GM08714 (cell line): Measurements from ENCODE around the gene PIP5K1B.

ENCODE experiments used
- H3K4me3 ChIP-seq: fragments of 200-500 bp; sonication (Bioruptor generic); 2 replicates; pipeline ENCODE4 v1.5.1; 2014; ENCODE audit warnings: mild to moderate bottlenecking, low read length, inconsistent platforms
- ZNF274 ChIP-seq: IDR thresholded peaks from 2 replicates; pipeline ENCODE4 v1.6.1; 2012; ENCODE audit warnings: mild to moderate bottlenecking, low read depth, low read length

PIP5K1B gene

DNA sequence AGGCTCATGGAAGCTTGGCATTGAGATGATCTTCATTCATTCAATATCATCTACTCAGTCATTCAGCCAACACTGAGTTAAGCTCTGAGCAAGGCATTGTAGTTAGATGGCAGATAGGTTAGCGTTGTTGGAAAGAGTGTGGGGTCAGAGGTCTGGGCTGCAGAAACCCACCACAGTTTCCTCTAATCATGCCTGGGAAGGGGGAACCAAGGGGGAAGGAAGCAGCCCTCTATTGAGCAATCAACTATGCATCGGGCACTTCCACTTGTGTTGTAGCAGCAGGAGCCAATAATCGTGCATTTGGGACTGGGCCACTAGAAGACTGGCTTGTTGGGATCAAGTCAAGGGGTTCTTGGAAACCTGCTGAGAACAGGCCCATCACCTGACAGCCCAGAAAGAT, 139.1 kb downstream of the PIP5K1B start:
- no peak for TF ChIP-seq ZNF274
- no peak overlapping the region; the same call in 1 of the 2 replicates for H3K4me3 ChIP-seq

DNA sequence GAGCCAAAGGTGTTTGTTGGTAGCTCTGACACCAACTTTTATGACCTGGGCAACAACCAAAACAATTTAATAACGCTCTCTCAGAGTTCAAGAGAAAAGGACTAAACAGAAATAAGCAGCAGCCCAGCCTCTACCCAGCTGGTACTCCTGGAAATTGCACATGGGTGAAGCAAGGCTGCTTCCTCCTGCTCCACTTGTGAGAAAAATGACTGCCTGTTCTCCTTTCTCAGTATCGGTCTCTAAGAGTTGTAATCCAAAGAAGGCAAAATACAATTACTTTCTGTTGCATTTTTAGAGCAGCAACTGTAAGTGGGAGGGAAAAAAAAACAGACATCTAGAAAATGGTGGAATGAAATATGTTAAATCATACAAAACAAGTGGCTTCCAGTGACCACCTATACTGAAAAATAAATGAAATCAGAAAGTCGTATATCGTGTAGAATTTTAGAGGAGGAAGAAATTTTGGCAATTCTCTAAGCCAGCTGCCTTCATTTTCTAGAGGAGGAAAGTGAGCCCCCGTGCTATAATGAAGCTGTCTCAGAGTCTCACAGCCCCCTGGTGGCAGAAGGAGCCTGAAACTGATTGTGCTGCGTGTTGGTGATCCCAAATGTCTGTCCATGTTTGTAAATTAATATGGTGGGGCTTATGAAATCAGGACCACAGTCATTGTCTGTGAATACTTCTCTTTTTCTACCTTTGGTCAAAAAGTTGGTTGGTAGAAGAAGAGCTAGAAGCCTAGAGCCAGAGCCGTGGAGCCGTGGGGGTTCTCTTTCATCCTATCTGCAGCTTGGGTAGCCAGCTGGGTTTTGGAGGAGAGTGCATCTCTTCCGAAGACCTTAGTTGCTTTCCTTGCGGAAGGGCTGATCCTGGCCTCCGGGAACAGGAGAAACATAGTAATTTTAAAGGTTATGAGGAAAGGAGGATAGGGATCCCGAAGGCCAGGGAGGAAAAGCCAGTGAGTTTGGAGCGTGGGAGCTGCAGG, 139.9 kb downstream of the PIP5K1B start:
- TF ChIP-seq ZNF274 = no peak
- H3K4me3 ChIP-seq = no peak overlapping the region; the same call in 1 of the 2 replicates

DNA sequence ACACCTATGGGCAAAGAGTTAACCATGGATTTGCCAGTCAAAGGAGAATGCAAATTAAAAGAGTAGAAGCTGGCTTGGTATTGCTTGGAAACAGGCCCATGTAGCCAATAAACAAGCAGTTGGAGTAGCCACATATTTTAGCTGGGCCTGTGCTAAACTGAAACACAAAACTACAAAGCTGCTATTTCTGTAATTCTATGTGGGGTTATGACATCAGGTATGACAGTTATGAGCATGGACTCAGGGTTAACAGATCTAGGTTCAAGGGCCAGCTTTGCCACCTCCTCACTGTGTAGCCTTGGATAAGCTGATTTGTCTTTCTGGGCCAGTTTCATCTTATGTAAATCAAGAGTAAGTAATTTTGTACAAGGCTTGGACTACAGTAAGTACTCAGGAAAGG, 142.7 kb downstream of the PIP5K1B start:
- no peak for TF ChIP-seq ZNF274
- H3K4me3 ChIP-seq = no peak overlapping the region

DNA sequence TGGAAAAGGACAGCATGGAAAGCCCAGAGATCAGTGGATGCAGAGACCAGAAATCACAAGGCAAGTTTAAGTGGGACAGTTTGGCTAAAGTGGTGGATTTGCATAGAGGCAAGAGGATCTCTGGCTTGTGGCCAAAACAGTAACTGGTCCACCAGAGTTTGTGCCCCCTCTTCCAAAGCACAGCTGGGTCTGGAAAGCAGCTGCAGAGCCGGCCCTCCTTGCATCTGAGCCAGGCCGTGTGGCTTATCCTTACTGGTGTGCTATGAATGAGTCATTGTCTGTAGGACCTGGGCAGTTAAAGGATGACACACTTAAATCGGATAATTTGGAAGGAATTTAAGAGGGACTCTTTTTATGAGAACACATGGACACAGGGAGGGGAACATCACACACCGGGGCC, 146.6 kb downstream of the PIP5K1B start:
- no peak for TF ChIP-seq ZNF274
- H3K4me3 ChIP-seq = no peak overlapping the region

DNA sequence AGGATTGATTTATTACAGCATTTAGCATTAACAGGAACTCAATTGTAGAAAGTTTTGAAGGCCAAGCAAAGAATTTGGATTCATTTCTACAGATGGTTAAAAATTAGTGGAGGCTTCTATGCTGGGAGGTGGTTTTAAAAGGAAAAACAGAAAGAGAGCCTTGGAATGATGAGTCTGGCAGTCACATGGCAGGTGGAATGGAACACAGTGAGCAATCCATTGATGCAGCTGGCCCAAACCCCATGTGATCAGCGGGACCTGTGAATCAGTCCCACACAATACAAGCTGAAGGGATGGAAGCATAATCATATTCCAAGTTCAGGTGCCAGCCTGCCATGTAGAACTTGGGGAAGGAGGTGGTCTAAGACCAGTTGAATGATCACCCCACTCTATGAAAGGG, 147.9 kb downstream of the PIP5K1B start:
- H3K4me3 ChIP-seq = no peak overlapping the region
- TF ChIP-seq ZNF274 = no peak

DNA sequence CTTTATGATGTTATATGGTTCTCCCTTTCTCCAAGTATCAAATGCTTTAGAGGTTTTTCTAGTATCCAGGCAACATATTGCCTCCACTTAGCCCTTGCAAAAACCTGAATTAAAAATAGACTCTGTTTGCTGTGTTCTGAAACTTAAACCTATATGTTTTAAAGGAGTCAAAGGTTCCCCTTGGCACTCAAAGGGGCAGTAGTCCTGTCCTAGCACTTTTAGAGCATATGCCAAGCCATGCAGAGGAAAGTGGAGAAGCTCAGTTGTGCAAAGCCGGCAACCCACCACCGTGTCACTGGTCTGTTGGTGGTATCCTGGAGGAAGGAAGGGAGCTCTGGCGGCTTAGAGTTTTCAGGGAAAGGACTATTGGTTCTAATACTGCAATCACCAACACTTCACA, 154.3 kb downstream of the PIP5K1B start:
- no peak for TF ChIP-seq ZNF274
- no peak overlapping the region for H3K4me3 ChIP-seq

DNA sequence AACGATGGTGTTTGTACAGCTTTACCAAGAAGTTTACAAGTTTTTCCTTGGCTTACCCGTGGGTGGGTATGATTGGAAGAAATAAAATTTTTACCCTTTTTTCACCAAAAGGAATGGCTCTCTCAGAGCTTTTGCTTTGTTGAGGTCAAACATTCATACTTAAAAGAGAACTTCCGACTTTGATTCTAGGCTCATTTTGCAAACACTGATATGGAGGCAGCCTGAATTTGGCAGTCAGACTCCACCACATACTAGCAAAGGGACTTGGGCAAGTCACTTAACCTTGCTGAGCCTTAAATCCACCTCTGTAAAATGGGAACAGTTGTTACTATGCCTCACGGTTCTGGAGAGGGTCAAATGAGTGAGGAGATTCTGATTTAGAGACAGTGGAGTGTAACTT, 155.4 kb downstream of the PIP5K1B start:
- H3K4me3 ChIP-seq = no peak overlapping the region

DNA sequence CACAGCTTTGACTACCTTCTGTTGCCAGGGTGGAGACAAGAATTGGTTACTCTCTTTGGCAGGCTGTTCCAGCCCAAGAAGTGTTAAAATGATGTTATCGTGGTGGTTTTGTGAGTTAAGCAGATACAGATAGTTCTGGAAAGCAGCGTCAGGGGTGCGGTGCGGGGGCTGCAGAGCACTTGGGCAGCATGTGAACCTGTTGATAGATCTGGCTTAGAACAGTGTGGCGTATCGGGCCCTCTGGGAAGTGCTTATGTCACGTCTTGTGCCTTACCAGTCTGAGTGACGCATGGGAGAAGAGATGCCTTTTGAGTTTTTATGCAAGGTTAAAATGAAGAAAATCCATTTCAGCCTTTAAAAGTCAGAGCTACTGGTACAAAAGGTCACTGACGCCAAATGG, 156.4 kb downstream of the PIP5K1B start:
- H3K4me3 ChIP-seq = no peak overlapping the region
- TF ChIP-seq ZNF274 = no peak

More for the DNA sequence above, 155.4 kb downstream of the PIP5K1B start:
- no peak for TF ChIP-seq ZNF274

DNA sequence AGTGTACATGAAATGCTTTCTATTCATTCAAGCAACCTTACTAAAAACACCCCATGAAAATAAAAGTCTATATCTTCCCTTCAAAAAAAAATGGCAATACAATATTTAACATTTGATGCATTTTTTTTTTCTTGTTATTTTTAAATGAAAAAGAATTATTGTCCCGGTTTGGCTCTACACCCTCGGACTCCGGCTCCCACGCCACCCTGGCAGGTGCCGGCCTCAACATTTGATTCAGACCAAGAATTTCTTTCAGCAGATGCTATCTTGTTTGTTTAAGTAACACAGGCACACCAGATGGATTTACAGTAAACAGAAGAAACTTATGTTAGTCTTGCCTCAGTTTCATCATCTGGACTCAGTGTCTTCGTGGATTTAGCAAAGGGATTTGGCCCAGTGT, 162.0 kb downstream of the PIP5K1B start:
- TF ChIP-seq ZNF274 = no peak
- no peak overlapping the region for H3K4me3 ChIP-seq

DNA sequence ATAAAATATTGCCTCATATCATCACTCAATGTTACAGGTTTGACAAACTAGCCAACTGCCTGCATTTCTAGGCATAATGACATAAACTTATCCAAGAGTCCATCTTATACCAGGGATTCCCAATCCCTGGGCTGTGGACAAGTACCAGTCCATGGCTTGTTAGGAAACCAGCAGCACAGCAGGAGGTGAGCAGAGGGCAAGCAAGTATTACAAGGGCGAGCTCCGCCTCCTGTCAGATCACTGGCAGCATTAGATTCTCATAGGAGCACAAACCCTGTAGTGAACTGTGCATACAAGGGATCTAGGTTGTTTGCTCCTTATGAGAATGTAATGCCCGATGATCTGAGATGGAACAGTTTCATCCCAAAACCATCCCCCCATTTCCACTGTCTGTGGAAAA, 164.0 kb downstream of the PIP5K1B start:
- no peak for TF ChIP-seq ZNF274
- H3K4me3 ChIP-seq = no peak overlapping the region

DNA sequence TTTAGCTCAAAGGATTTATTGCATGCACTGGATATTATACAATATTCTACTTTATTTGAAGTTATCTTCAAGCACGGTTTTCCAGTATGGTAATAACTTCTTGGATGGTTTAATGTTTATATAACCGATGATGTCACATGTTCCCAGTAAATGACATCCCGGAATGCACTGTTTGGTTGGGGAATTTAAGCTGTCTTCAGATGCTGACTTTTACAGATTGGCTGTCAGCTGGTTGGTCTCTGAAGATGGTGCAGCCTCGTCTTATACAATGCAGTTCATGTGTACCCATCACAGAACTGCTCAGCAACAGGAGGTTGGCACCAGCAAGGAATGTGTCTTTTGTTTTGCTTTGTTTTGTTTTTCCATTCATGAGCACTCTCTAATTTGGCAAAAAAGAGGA, 165.0 kb downstream of the PIP5K1B start:
- no peak for TF ChIP-seq ZNF274
- no peak overlapping the region for H3K4me3 ChIP-seq

DNA sequence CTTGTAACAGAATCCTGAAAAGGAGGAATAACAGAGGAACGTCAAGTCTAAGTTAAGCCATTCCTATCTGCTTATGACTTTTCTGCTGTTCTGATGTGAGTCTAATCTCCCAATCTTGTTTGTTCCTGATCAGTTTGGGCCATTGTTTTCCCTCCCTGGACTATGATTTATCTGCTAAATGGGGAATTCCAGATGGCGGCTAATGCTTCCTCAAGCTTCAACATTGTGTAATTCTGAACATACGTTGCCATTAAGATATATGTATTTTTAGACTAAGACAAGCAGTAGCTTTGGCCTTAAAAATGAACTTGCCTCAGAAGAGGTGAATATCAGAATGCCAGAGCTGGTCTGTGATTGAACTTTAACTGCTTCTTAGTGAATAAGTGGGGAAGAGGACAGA, 166.2 kb downstream of the PIP5K1B start:
- no peak overlapping the region for H3K4me3 ChIP-seq
- TF ChIP-seq ZNF274 = no peak

DNA sequence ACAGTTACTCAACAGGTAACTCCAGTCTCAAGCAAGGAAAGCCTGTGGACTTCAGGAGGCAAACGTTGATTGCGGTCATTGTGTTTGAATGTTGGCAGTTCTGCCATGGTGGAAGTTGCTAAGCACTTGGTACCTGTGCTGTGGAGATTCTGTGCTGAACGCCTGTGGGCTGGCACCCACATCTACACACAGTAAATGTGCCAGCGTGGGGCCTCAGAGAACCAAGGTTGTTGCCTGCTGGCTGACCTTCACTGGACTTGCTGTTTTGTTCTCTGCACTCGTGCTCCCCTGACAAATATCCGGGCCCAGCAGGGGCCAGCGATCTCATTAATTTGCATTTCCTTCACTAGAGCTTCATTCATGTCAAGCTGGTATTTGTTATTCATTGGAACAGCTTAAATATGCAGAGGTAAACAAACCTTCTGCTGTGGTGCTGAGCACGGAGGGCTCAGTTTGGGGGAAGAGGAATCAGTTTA, 167.0 kb downstream of the PIP5K1B start:
- no peak for TF ChIP-seq ZNF274
- H3K4me3 ChIP-seq = no peak overlapping the region

DNA sequence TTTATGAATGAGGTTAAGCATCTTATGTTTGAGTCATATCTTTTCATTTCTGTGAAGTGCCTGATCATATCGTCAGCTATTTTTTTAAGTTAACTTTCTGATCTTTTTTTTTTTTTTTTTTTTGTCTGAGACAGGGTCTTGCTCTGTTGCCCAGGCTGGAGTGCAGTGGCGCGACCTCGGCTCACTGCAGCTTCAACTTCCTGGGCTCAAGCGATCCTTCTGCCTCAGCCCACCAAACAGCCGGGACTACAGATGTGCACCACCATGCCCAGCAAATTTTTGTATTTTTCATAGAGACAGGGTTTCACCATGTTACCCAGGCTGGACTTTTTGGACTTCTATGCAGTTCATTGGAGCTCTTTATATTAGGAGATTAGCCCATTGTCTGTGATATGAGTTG, 168.1 kb downstream of the PIP5K1B start:
- H3K4me3 ChIP-seq = no peak overlapping the region
- TF ChIP-seq ZNF274 = no peak

DNA sequence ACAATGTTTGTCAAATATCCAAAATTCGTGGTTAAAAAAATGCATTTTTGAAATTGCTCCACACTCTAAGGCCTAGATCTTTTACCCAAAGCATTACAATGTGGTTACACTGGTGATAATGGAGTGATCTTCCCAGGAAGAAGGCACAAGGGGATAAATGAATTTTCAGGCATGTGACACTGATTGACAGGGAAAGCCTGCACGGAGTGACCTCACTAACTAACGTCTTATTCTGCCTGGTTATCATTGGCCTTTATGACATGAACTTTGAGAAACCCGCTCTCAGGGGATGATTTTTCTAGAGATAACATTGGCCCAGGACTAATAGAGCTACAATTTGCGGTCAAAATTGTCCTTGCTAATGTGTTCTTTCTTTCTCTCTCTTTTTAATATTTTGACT, 171.2 kb downstream of the PIP5K1B start:
- H3K4me3 ChIP-seq = no peak overlapping the region
- no peak for TF ChIP-seq ZNF274
